Cardiac muscle cell (in vitro differentiated cells and primary cell): ENCODE measurements around the gene LRBA. TPM values are rescaled to one million over a fixed set of nuclear protein-coding genes. Genes with fewer than 3 reads are reported as not detected.

Experiments
- DNase-seq, 2 donors: peaks; one replicate each; pipeline versions ENCODE4 v3.0.0 to v3.0.0-alpha.2; 2010 to 2017; ENCODE audit warnings: low read depth in 1 of 2, low spot score in 1 of 2
- H3K27ac ChIP-seq: fragments of 200-600 bp; sonication (generic); 2 replicates; pipeline ENCODE4 v1.5.1; 2016
- H3K27me3 ChIP-seq: fragments of 200-600 bp; sonication (generic); 2 replicates; pipeline ENCODE4 v1.6.0; 2016; ENCODE audit warnings: control low read depth
- H3K36me3 ChIP-seq: fragments of 200-600 bp; sonication (generic); 2 replicates; pipeline ENCODE4 v1.5.1; 2016; ENCODE audit warnings: control low read depth
- H3K4me1 ChIP-seq: fragments of 200-600 bp; sonication (generic); 2 replicates; pipeline ENCODE4 v1.8.1; 2017; ENCODE audit warnings: low read depth, mild to moderate bottlenecking, mixed run types
- H3K4me3 ChIP-seq: fragments of 200-600 bp; sonication (generic); 2 replicates; pipeline ENCODE4 v1.5.1; 2016; ENCODE audit warnings: mild to moderate bottlenecking
- H3K9me3 ChIP-seq: fragments of 200-600 bp; sonication (generic); 2 replicates; pipeline ENCODE4 v1.5.1; 2017; ENCODE audit warnings: low read depth, mild to moderate bottlenecking, control low read depth
- CTCF ChIP-seq: IDR thresholded peaks from 2 replicates; pipeline ENCODE4 v1.5.1; 2012; ENCODE audit warnings: low read depth, mild to moderate bottlenecking, low read length
- polyA plus RNA-seq: library from polyadenylated mRNA; unstranded; fragments of >200 nt; fragmentation: Nextera tagmentation; extraction: Ambion mirVana; gene quantifications from 2 replicates; pipeline ENCODE4 v1.2.1, GENCODE V29; 2016
- total RNA-seq: library from RNA; depleted of rRNA; stranded (reverse); fragments of >200 nt; gene quantifications from 2 replicates; pipeline ENCODE4 v1.2.3, GENCODE V29; 2016

Gene LRBA
- total and polyA plus RNA-seq, 2 experiments from 2014 or later, result 17.7 to 58.8 TPM

GRCh38 chr4:150817804-150818528 is 197.1 kb downstream of the LRBA start:
- no peak for TF ChIP-seq CTCF
- Histone ChIP-seq H3K9me3 (no peaks in the 10 kb centered on the region), H3K27ac (no peak overlapping the region), H3K36me3 (peaks cover 4% of the 10 kb centered on the region), H3K4me3 (no peak overlapping the region), H3K27me3 (no peaks in the 10 kb centered on the region), H3K4me1 (peaks cover 22% of the 10 kb centered on the region)
- DNase-seq, result no peak

GRCh38 chr4:150817017-150817416 is 198.1 kb downstream of the LRBA start:
- H3K4me1 ChIP-seq, result peaks cover 14% of the 10 kb centered on the region
- no peak for TF ChIP-seq CTCF
- H3K9me3 ChIP-seq, result no peaks in the 10 kb centered on the region
- DNase-seq, result no peak
- peaks cover 4% of the 10 kb centered on the region for H3K36me3 ChIP-seq
- no peak overlapping the region for H3K27ac ChIP-seq
- H3K27me3 ChIP-seq, result no peaks in the 10 kb centered on the region
- no peak overlapping the region for H3K4me3 ChIP-seq

GRCh38 chr4:150816491-150816890 is 198.6 kb downstream of the LRBA start:
- H3K27me3 ChIP-seq, result no peaks in the 10 kb centered on the region
- TF ChIP-seq CTCF, result no peak
- peaks cover 4% of the 10 kb centered on the region for H3K36me3 ChIP-seq
- peak in 1 of 2 donors; percentile 25 for DNase-seq
- H3K27ac ChIP-seq, result no peak overlapping the region
- no peak overlapping the region for H3K4me3 ChIP-seq
- peaks cover 8% of the 10 kb centered on the region for H3K4me1 ChIP-seq
- no peaks in the 10 kb centered on the region for H3K9me3 ChIP-seq

- H3K36me3 ChIP-seq, result peaks cover 4% of the 10 kb centered on the region
These were observed 200.2 kb downstream of the LRBA start for GRCh38 chr4:150814873-150815272.

GRCh38 chr4:150805183-150806025 is 209.7 kb downstream of the LRBA start:
- H3K27ac ChIP-seq, result no peak overlapping the region
- no peak for DNase-seq
- no peaks in the 10 kb centered on the region for H3K36me3 ChIP-seq
- TF ChIP-seq CTCF, result no peak
- H3K4me3 ChIP-seq, result no peak overlapping the region
- H3K9me3 ChIP-seq, result no peaks in the 10 kb centered on the region
- H3K4me1 ChIP-seq, result no peaks in the 10 kb centered on the region
- no peaks in the 10 kb centered on the region for H3K27me3 ChIP-seq

More at GRCh38 chr4:150814873-150815272, 200.2 kb downstream of the LRBA start:
- Histone ChIP-seq H3K4me3 (no peak overlapping the region), H3K4me1 (no peaks in the 10 kb centered on the region), H3K27ac (no peak overlapping the region), H3K27me3 (no peaks in the 10 kb centered on the region), H3K9me3 (no peaks in the 10 kb centered on the region)
- peak; percentile 14 for TF ChIP-seq CTCF
- no peak for DNase-seq
